K562 (cell line): Measurements from ENCODE around the gene CD300C. TPM values are rescaled to one million over a fixed set of nuclear protein-coding genes. Genes with fewer than 3 reads are reported as not detected.
A peak's percentile ranks its signal among the peaks of the same experiment; 100 is the strongest.

Experiments
- ATAC-seq: fragments of 200-7000 bp; cut with Tn5 transposase; 3 replicates; pipeline ENCODE4 v1.9.1; 2020; ENCODE audit warnings: moderate library complexity
- BruUV-seq: library from RNA; stranded (reverse); fragments of 400-500 nt; replicated peaks from 2 replicates; lab custom pipeline; 2021; lab: Mats Ljungman, UMichigan
- CTCF ChIA-PET: fragments of 300-600 bp; formaldehyde crosslinking; extraction: SDS; loops from one replicate; lab custom pipeline; 2021; ENCODE audit warnings: low intra/inter-chr PET ratio; lab: Yijun Ruan, JAX
- POLR2A ChIA-PET: fragments of 300-600, 350-650 bp; sonication (Branson Sonifier 250); formaldehyde crosslinking; extraction: SDS; loops from one replicate; lab custom pipeline; 2021; ENCODE audit warnings: antibody characterized with exemption, inconsistent platforms; lab: Yijun Ruan, JAX
- DNase-seq, 4 experiments: peaks; one replicate each; pipeline versions ENCODE4 v3.0.0 to v3.0.0-alpha.2; 2011 to 2018; ENCODE audit warnings: low spot score in 3 of 4, mixed read lengths in 3 of 4; ENCODE audit errors: extremely low read depth in 1 of 4
- FAIRE-seq: peaks from 2 replicates; lab custom pipeline; 2011; peaks lifted over from hg19 to GRCh38; lab: Jason Lieb, UNC
- H2AFZ ChIP-seq: 2 replicates; pipeline ENCODE4 v1.6.0; 2011; ENCODE audit warnings: low read depth, low read length, control low read depth, inconsistent platforms
- H3K27ac ChIP-seq: fragments of 200-600 bp; 3 replicates; pipeline ENCODE4 v1.8.0; 2011; ENCODE audit warnings: low read depth, mild to moderate bottlenecking, control low read depth, inconsistent platforms, low read length, moderate library complexity, mixed read lengths; ENCODE audit errors: extremely low read depth
- H3K27me3 ChIP-seq, 2 experiments: fragments of 300-600 bp in 1 of 2; 2 replicates in 1 of 2; 3 replicates in 1 of 2; pipeline versions ENCODE4 v1.6.0 to v1.8.0; 2011; ENCODE audit warnings: inconsistent platforms in 2 of 2, low read length in 2 of 2, mild to moderate bottlenecking in 1 of 2, mixed read lengths in 1 of 2, moderate library complexity in 1 of 2; ENCODE audit not compliant: control insufficient read depth in 2 of 2, insufficient read depth in 2 of 2
- H3K36me3 ChIP-seq: fragments of 300-600 bp; 3 replicates; pipeline ENCODE4 v1.8.0; 2011; ENCODE audit warnings: mild to moderate bottlenecking, low read length, inconsistent platforms; ENCODE audit not compliant: control insufficient read depth, insufficient read depth
- H3K4me1 ChIP-seq, 2 experiments: fragments of 200-600 bp in 1 of 2; replicated peaks in 1 of 2; 2 replicates in 1 of 2; 3 replicates in 1 of 2; pipeline versions ENCODE4 v1.5.1 to v1.8.0; 2011; ENCODE audit warnings: inconsistent platforms in 2 of 2, low read length in 2 of 2, mild to moderate bottlenecking in 1 of 2, mixed read lengths in 1 of 2, moderate library complexity in 1 of 2; ENCODE audit not compliant: control insufficient read depth in 2 of 2, insufficient read depth in 2 of 2
- H3K4me2 ChIP-seq: 2 replicates; pipeline ENCODE4 v1.6.1; 2011; ENCODE audit warnings: low read length, control low read depth, inconsistent platforms, mixed read lengths; ENCODE audit not compliant: insufficient read depth
- H3K4me3 ChIP-seq: fragments of 200-600 bp; sonication (generic), shearing (Covaris generic); 2 replicates; pipeline ENCODE4 v1.5.1; 2016; ENCODE audit warnings: control low read depth, inconsistent platforms
- H3K79me2 ChIP-seq: fragments of 200-600 bp; 3 replicates; pipeline ENCODE4 v1.8.0; 2011; ENCODE audit warnings: low read length, inconsistent platforms; ENCODE audit not compliant: control insufficient read depth, insufficient read depth
- H3K9ac ChIP-seq, 2 experiments: 2 replicates each; pipeline versions ENCODE4 v1.6.0 to v1.6.1; 2011; ENCODE audit warnings: low read depth in 2 of 2, low read length in 2 of 2, control low read depth in 1 of 2, inconsistent platforms in 1 of 2, mild to moderate bottlenecking in 1 of 2, mixed read lengths in 1 of 2; ENCODE audit not compliant: insufficient read depth in 1 of 2
- H3K9me1 ChIP-seq: one replicate; pipeline ENCODE4 v1.6.0; 2011; ENCODE audit warnings: inconsistent platforms, mild to moderate bottlenecking, low read length, moderate library complexity; ENCODE audit not compliant: control insufficient read depth, insufficient read depth
- H3K9me3 ChIP-seq: replicated peaks from 2 replicates; pipeline ENCODE4 v1.5.1; 2011; ENCODE audit warnings: low read depth, low read length, inconsistent platforms; ENCODE audit not compliant: control insufficient read depth, insufficient read depth
- H4K20me1 ChIP-seq: replicated peaks from 2 replicates; pipeline ENCODE4 v1.6.1; 2011; ENCODE audit warnings: low read length, inconsistent platforms, mixed read lengths; ENCODE audit not compliant: control insufficient read depth, insufficient read depth
- CBX1 ChIP-seq: sonication (generic); IDR thresholded peaks from 2 replicates; pipeline ENCODE4 v1.6.1; 2016; ENCODE audit warnings: antibody characterized with exemption, low read depth, mild to moderate bottlenecking
- CREB1 ChIP-seq, 2 experiments: sonication (generic) in 1 of 2; formaldehyde crosslinking in 1 of 2; IDR thresholded peaks; 2 replicates each; pipeline versions ENCODE4 v1.6.1 to v1.8.0; 2012 to 2022; ENCODE audit warnings: inconsistent platforms in 1 of 2, mild to moderate bottlenecking in 1 of 2, missing genetic modification reagents in 1 of 2, moderate library complexity in 1 of 2
- FOS ChIP-seq: IDR thresholded peaks from 3 replicates; pipeline ENCODE4 v1.6.1; 2011; ENCODE audit not compliant: insufficient read length; ENCODE audit errors: extremely low read depth
- HNRNPL ChIP-seq: fragments of 200-400 bp; formaldehyde crosslinking; IDR thresholded peaks from 2 replicates; pipeline ENCODE4 v1.6.1; 2017; ENCODE audit warnings: low read depth, mild to moderate bottlenecking, low read length
- KDM4B ChIP-seq, 2 experiments: fragments of 450-650 bp in 1 of 2; sonication (generic) in 1 of 2; IDR thresholded peaks; 2 replicates each; pipeline ENCODE4 v1.6.1; 2016 to 2017; ENCODE audit warnings: borderline replicate concordance in 2 of 2, antibody characterized with exemption in 1 of 2, low read depth in 1 of 2, mild to moderate bottlenecking in 1 of 2
- NFRKB ChIP-seq: fragments of 450-650 bp; IDR thresholded peaks from 2 replicates; pipeline ENCODE4 v1.6.1; 2016; ENCODE audit warnings: low read depth
- POLR2AphosphoS5 ChIP-seq: IDR thresholded peaks from 2 replicates; pipeline ENCODE4 v1.6.1; 2011; ENCODE audit warnings: mild to moderate bottlenecking, low read depth, low read length, moderate library complexity; ENCODE audit not compliant: control insufficient read depth, insufficient read depth
- PPARD ChIP-seq: fragments of 250-450 bp; sonication (Bioruptor Pico); IDR thresholded peaks from 2 replicates; pipeline ENCODE4 v1.8.0; 2022; ENCODE audit warnings: inconsistent platforms, mild to moderate bottlenecking, moderate library complexity
- PRMT5 ChIP-seq: sonication (generic); formaldehyde crosslinking; IDR thresholded peaks from 2 replicates; pipeline ENCODE4 v1.5.0; 2020; ENCODE audit warnings: missing genetic modification reagents
- RFX5 ChIP-seq: IDR thresholded peaks from 2 replicates; pipeline ENCODE4 v1.6.1; 2011; ENCODE audit warnings: low read depth, mild to moderate bottlenecking, improper control_type of control experiment, low read length
- RNF2 ChIP-seq: sonication (generic); IDR thresholded peaks from 2 replicates; pipeline ENCODE4 v1.6.1; 2016
- TAF9B ChIP-seq: fragments of 450-650 bp; IDR thresholded peaks from 2 replicates; pipeline ENCODE4 v1.6.1; 2018; ENCODE audit warnings: mild to moderate bottlenecking; ENCODE audit not compliant: partially characterized antibody
- TEAD4 ChIP-seq, 2 experiments: sonication (generic) in 1 of 2; formaldehyde crosslinking in 1 of 2; IDR thresholded peaks; 2 replicates each; pipeline versions ENCODE4 v1.6.1 to v1.8.0; 2012 to 2022; ENCODE audit warnings: borderline replicate concordance in 1 of 2, inconsistent platforms in 1 of 2, low read length in 1 of 2, mild to moderate bottlenecking in 1 of 2, missing genetic modification reagents in 1 of 2
- U2AF2 ChIP-seq: fragments of 200-400 bp; formaldehyde crosslinking; optimal IDR thresholded peaks from 2 replicates; pipeline ENCODE3; 2017; ENCODE audit warnings: low read depth, mild to moderate bottlenecking, low read length
- USF1 ChIP-seq: sonication (generic); formaldehyde crosslinking; IDR thresholded peaks from 2 replicates; pipeline ENCODE4 v1.9.0; 2022; ENCODE audit warnings: mild to moderate bottlenecking, missing genetic modification reagents
- ZBTB43 ChIP-seq: sonication (generic); formaldehyde crosslinking; IDR thresholded peaks from 2 replicates; pipeline ENCODE4 v1.8.0; 2023; ENCODE audit warnings: mild to moderate bottlenecking, missing genetic modification reagents
- ZEB2 ChIP-seq: fragments of 450-650 bp; IDR thresholded peaks from 2 replicates; pipeline ENCODE4 v1.6.1; 2016
- ZFP30 ChIP-seq: fragments of 250-450 bp; sonication (Bioruptor Pico); IDR thresholded peaks from 2 replicates; pipeline ENCODE4 v1.8.0; 2022; ENCODE audit warnings: moderate library complexity, mild to moderate bottlenecking, inconsistent platforms, borderline replicate concordance
- ZNF311 ChIP-seq: fragments of 250-450 bp; sonication (Bioruptor Pico); IDR thresholded peaks from 2 replicates; pipeline ENCODE4 v1.4.0; 2020; ENCODE audit warnings: mild to moderate bottlenecking, moderate library complexity
- whole genome bisulfite sequencing: fragments of 100-300 bp; shearing (Covaris generic); methylation state at CpG from one replicate; pipeline ENCODE4 v1.1.6; 2016; ENCODE audit warnings: low coverage, mixed read lengths; ENCODE audit not compliant: insufficient coverage; ENCODE audit errors: missing lambda C conversion rate; 5-methylcytosine and 5-hydroxymethylcytosine counted together
- in situ Hi-C: fragments of 300-500 bp; cut with MboI; formaldehyde crosslinking; loops from 4 replicates; pipeline ENCODE4 v1.15.0; 2018; ENCODE audit warnings: inconsistent platforms, mixed read lengths
- intact Hi-C: fragments of 100-400 bp; cut with micrococcal nuclease; formaldehyde crosslinking; loops from 2 replicates; pipeline ENCODE4 v1.14.2; 2022
- polyA plus RNA-seq, 8 experiments: library from polyadenylated mRNA; depleted of rRNA in 4 of 8; stranded (reverse) in 5 of 8; unstranded in 3 of 8; fragments of >200 nt; fragmentation: Nextera tagmentation in 2 of 8; fragmentation: Illumina TruSeq in 1 of 8; extraction: Ambion mirVana in 2 of 8; extraction: Trizol in 1 of 8; gene quantifications; 2 replicates each; pipeline versions ENCODE4 v1.2.1 to v1.2.3, GENCODE V29; 2011 to 2014; ENCODE audit warnings: inconsistent platforms in 1 of 8, missing spikeins in 1 of 8
- total RNA-seq, 7 experiments: library from RNA; depleted of rRNA in 6 of 7; stranded (reverse); fragments of >200 nt in 6 of 7; fragmentation: Illumina TruSeq in 2 of 7; extraction: Trizol in 2 of 7; gene quantifications; 2 replicates each; pipeline versions ENCODE4 v1.2.1 to v1.2.3, GENCODE V29; 2011 to 2021; ENCODE audit warnings: low replicate concordance in 1 of 7
- TF ChIP-seq, protein P1 (sequence below): fragments of 250-450 bp; sonication (Bioruptor Pico); IDR thresholded peaks from 2 replicates; pipeline ENCODE4 v1.8.0; 2021; ENCODE audit warnings: moderate library complexity, mild to moderate bottlenecking, inconsistent platforms

The CD300C gene
- total and polyA plus RNA-seq, 9 of the 15 experiments (the other 6 are each of a cell fraction or from before 2014, with no cell fraction given): 0.04 to 0.16 (median 0.07) TPM; not detected in 6

- in situ Hi-C loops (no loop called here), intact Hi-C loops (no loop called here)
- H2AFZ ChIP-seq: no peak overlapping the region
- FAIRE-seq (peak; percentile 68), DNase-seq (peak; percentile 5 to 35 (median 24)), ATAC-seq (no peak)
- ChIA-PET POLR2A (no interaction called here), CTCF (interaction anchor here (0.6 kb wide), 1 partner anchor 276 kb away, joined by 3 read pairs; no protein-coding TSS in a partner anchor)
- no peaks in the 10 kb centered on the region for H3K9me1 ChIP-seq
- H3K27ac ChIP-seq: peak overlapping the region; percentile 74; the same call in 2 of the 3 replicates
- H3K79me2 ChIP-seq: no peaks in the 10 kb centered on the region
- no peaks in the 10 kb centered on the region; the same call in 2 of the 3 replicates for H3K36me3 ChIP-seq
- BruUV-seq: no TSS peak
- 0% methylated on average over 1 of the region's 3 CpGs for WGBS
- no peak overlapping the region for H3K4me2 ChIP-seq
- no peak overlapping the region for H3K4me3 ChIP-seq
- H3K4me1 ChIP-seq: no peaks in the 10 kb centered on the region
- no peaks in the 10 kb centered on the region for H4K20me1 ChIP-seq
- no peak overlapping the region for H3K9ac ChIP-seq
- H3K9me3 ChIP-seq: peaks cover 13% of the 10 kb centered on the region
- no peaks in the 10 kb centered on the region for H3K27me3 ChIP-seq
- TF ChIP-seq ZFP30 (CRISPR knock-in tag) (no peak), ZNF311 (CRISPR knock-in tag) (no peak), TAF9B (peak; percentile 14), ZBTB43 (peak; percentile 88), USF1 (CRISPR knock-in tag) (peak; percentile 96), POLR2AphosphoS5 (no peak), KDM4B (IDR thresholded peaks at IDR 0.05; ENCODE audit: borderline replicate concordance in 2 of 2, low read depth in 1 of 2) (peak in 1 of 2 experiments; percentile 66; a peak in 1 of 4 replicates), PRMT5 (CRISPR knock-in tag) (no peak), NFRKB (no peak), CREB1 (IDR thresholded peaks at IDR 0.05) (peak; percentile 90), CREB1 (CRISPR knock-in tag; IDR thresholded peaks at IDR 0.05) (peak; percentile 98), TEAD4 (IDR thresholded peaks at IDR 0.05; ENCODE audit: low read length) (peak; percentile 61; the same call in 1 of the 2 replicates), TEAD4 (CRISPR knock-in tag; IDR thresholded peaks at IDR 0.05; ENCODE audit: borderline replicate concordance) (no peak), RFX5 (no peak), PPARD (CRISPR knock-in tag) (no peak), U2AF2 (no peak), ZEB2 (peak; percentile 44; the same call in 1 of the 2 replicates), RNF2 (peak; percentile 12; the same call in 1 of the 2 replicates), CBX1 (peak; percentile 87; the same call in 1 of the 2 replicates), FOS (peak; percentile 60), HNRNPL (no peak)
- TF ChIP-seq, protein P1, sequence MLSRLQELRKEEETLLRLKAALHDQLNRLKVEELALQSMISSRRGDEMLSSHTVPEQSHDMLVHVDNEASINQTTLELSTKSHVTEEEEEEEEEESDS: no peak
These were observed 31.8 kb downstream of the CD300C start for GRCh38 chr17:74513987-74514631.
